Esophagus mucosa (tissue), 1 donor: ENCODE data around the gene COL4A2. TPM values are rescaled to one million over a fixed set of nuclear protein-coding genes. Genes with fewer than 3 reads are reported as not detected.
A peak's percentile ranks its signal among the peaks of the same experiment; 100 is the strongest.

ENCODE experiments used
- ATAC-seq: fragments of 200-7000 bp; cut with Tn5 transposase; one replicate; pipeline ENCODE4 v1.9.1; 2020
- total RNA-seq: library from RNA; stranded (reverse); gene quantifications from one replicate; pipeline ENCODE4 v1.2.4, GENCODE V29; 2023
- donor health status: DM: yes; HTN: yes; CAD: no.

The COL4A2 gene
- total RNA-seq, 1 donor from 2014 or later, result 30.8 TPM

- no peak for ATAC-seq
Measured at GRCh38 chr13:110540871-110541525, 233.9 kb downstream of the COL4A2 start.

GRCh38 chr13:110541526-110541920, 234.4 kb downstream of the COL4A2 start:
- ATAC-seq, result no peak

- ATAC-seq, result no peak
Measured at GRCh38 chr13:110542169-110542796, 235.2 kb downstream of the COL4A2 start.

- no peak for ATAC-seq
Measured at GRCh38 chr13:110546378-110546777, 239.3 kb downstream of the COL4A2 start.

- ATAC-seq, result peak; percentile 93
Measured at GRCh38 chr13:110546926-110547325, 239.8 kb downstream of the COL4A2 start.

- ATAC-seq, result no peak
Measured at GRCh38 chr13:110548891-110549794, 242.1 kb downstream of the COL4A2 start.

GRCh38 chr13:110549795-110550160, 242.7 kb downstream of the COL4A2 start:
- ATAC-seq, result no peak

GRCh38 chr13:110551284-110551683, 244.2 kb downstream of the COL4A2 start:
- no peak for ATAC-seq

GRCh38 chr13:110552767-110553166, 245.7 kb downstream of the COL4A2 start:
- ATAC-seq, result no peak

GRCh38 chr13:110553417-110553816, 246.3 kb downstream of the COL4A2 start:
- no peak for ATAC-seq

- ATAC-seq, result no peak
Measured at GRCh38 chr13:110554227-110554836, 247.2 kb downstream of the COL4A2 start.

- no peak for ATAC-seq
Measured at GRCh38 chr13:110554946-110555345, 247.9 kb downstream of the COL4A2 start.

- ATAC-seq, result peak; percentile 56
Measured at GRCh38 chr13:110555601-110556223, 248.6 kb downstream of the COL4A2 start.

GRCh38 chr13:110556224-110556606, 249.1 kb downstream of the COL4A2 start:
- ATAC-seq, result no peak

GRCh38 chr13:110557082-110557481, 250.0 kb downstream of the COL4A2 start:
- ATAC-seq, result no peak

- no peak for ATAC-seq
Measured at GRCh38 chr13:110557610-110558305, 250.7 kb downstream of the COL4A2 start.

- no peak for ATAC-seq
Measured at GRCh38 chr13:110559429-110559943, 252.4 kb downstream of the COL4A2 start.

- ATAC-seq, result no peak
Measured at GRCh38 chr13:110559986-110560385, 252.9 kb downstream of the COL4A2 start.

- peak; percentile 22 for ATAC-seq
Measured at GRCh38 chr13:110560601-110561343, 253.7 kb downstream of the COL4A2 start.

GRCh38 chr13:110561344-110562035, 254.4 kb downstream of the COL4A2 start, which contains the start of gene RAB20:
RAB20 (minus strand) TSS chr13:110561722; CDS start chr13:110561519, 203 bp downstream.
- peak; percentile 81 for ATAC-seq
